Measurements from ENCODE around the gene SLC38A4.
"Not testable (repeated sequence)": the region's sequence is repeated elsewhere in the genome, so short reads cannot be mapped to it uniquely, and the experiment has no call there.

Gene SLC38A4

GRCh38 chr12:46825591-46826414 is at the start of gene SLC38A4:
SLC38A4 (minus strand) TSS chr12:46825997; CDS start chr12:46793071, 32,926 bp downstream.
- no peak for DNase-seq (ENCODE audit: low read depth, low spot score)

GRCh38 chr12:46875095-46875494 is 49.3 kb upstream of the SLC38A4 start:
- no peak for DNase-seq (ENCODE audit: low read depth, low spot score)

- DNase-seq (ENCODE audit: low read depth, low spot score), result no peak
Observed at GRCh38 chr12:46874642-46875041, 48.8 kb upstream of the SLC38A4 start.

- no peak for DNase-seq (ENCODE audit: low read depth, low spot score)
Observed at GRCh38 chr12:46872135-46872534, 46.3 kb upstream of the SLC38A4 start.

- DNase-seq (ENCODE audit: low read depth, low spot score), result no peak
Observed at GRCh38 chr12:46865311-46865710, 39.5 kb upstream of the SLC38A4 start.

- DNase-seq (ENCODE audit: low read depth, low spot score), result no peak
Observed at GRCh38 chr12:46858368-46858767, 32.6 kb upstream of the SLC38A4 start.

GRCh38 chr12:46857486-46857885 is 31.7 kb upstream of the SLC38A4 start:
- DNase-seq (ENCODE audit: low read depth, low spot score), result no peak

- no peak for DNase-seq (ENCODE audit: low read depth, low spot score)
Observed at GRCh38 chr12:46855760-46856159, 30.0 kb upstream of the SLC38A4 start.

- not testable (repeated sequence) for DNase-seq (ENCODE audit: low read depth, low spot score)
Observed at GRCh38 chr12:46854188-46854587, 28.4 kb upstream of the SLC38A4 start.

- DNase-seq (ENCODE audit: low read depth, low spot score), result not testable (repeated sequence)
Observed at GRCh38 chr12:46848792-46849191, 23.0 kb upstream of the SLC38A4 start.

- no peak for DNase-seq (ENCODE audit: low read depth, low spot score)
Observed at GRCh38 chr12:46847001-46847400, 21.2 kb upstream of the SLC38A4 start.

GRCh38 chr12:46843811-46844210 is 18.0 kb upstream of the SLC38A4 start:
- DNase-seq (ENCODE audit: low read depth, low spot score), result no peak

- DNase-seq (ENCODE audit: low read depth, low spot score), result no peak
Observed at GRCh38 chr12:46841891-46842290, 16.1 kb upstream of the SLC38A4 start.

GRCh38 chr12:46839964-46840363 is 14.2 kb upstream of the SLC38A4 start:
- no peak for DNase-seq (ENCODE audit: low read depth, low spot score)

- no peak for DNase-seq (ENCODE audit: low read depth, low spot score)
Observed at GRCh38 chr12:46839232-46839631, 13.4 kb upstream of the SLC38A4 start.

- DNase-seq (ENCODE audit: low read depth, low spot score), result no peak
Observed at GRCh38 chr12:46835785-46836184, 10.0 kb upstream of the SLC38A4 start.

GRCh38 chr12:46832130-46832704 is 6.4 kb upstream of the SLC38A4 start:
- no peak for DNase-seq (ENCODE audit: low read depth, low spot score)

GRCh38 chr12:46831335-46832129 is 5.7 kb upstream of the SLC38A4 start:
- DNase-seq (ENCODE audit: low read depth, low spot score), result no peak

GRCh38 chr12:46830731-46831334 is 5.0 kb upstream of the SLC38A4 start:
- no peak for DNase-seq (ENCODE audit: low read depth, low spot score)

- no peak for DNase-seq (ENCODE audit: low read depth, low spot score)
Observed at GRCh38 chr12:46824709-46825108, 1.1 kb downstream of the SLC38A4 start.

- no peak for DNase-seq (ENCODE audit: low read depth, low spot score)
Observed at GRCh38 chr12:46818642-46819041, 7.2 kb downstream of the SLC38A4 start.

GRCh38 chr12:46815809-46816208 is 10.0 kb downstream of the SLC38A4 start:
- no peak for DNase-seq (ENCODE audit: low read depth, low spot score)
